Esophagus squamous epithelium (tissue), 5 donors: ENCODE measurements around the gene SHCBP1L. TPM values are rescaled to one million over a fixed set of nuclear protein-coding genes. Genes with fewer than 3 reads are reported as not detected.

Experiments
- DNase-seq: peaks from one replicate; lab custom pipeline; 2025; lab: John Stamatoyannopoulos, UW
- H3K27ac ChIP-seq, 4 donors: fragments of 200-600 bp; sonication (generic); one replicate each; pipeline ENCODE4 v1.5.1; 2016 to 2019; ENCODE audit warnings: mild to moderate bottlenecking in 1 of 4
- H3K27me3 ChIP-seq, 4 donors: fragments of 200-600 bp; sonication (generic); 1 replicate in 3 of 4; 2 replicates in 1 of 4; pipeline versions ENCODE4 v1.5.1 to v1.6.0; 2017 to 2021; ENCODE audit warnings: antibody characterized with exemption in 1 of 4
- H3K36me3 ChIP-seq, 3 donors: fragments of 200-600 bp; sonication (generic); one replicate each; pipeline ENCODE4 v1.5.1; 2016 to 2019
- H3K4me1 ChIP-seq, 3 donors: fragments of 200-600 bp; sonication (generic); one replicate each; pipeline ENCODE4 v1.5.1; 2017 to 2019
- H3K4me3 ChIP-seq, 4 donors: fragments of 200-600 bp; sonication (generic); 1 replicate in 3 of 4; 2 replicates in 1 of 4; pipeline ENCODE4 v1.5.1; 2016 to 2019; ENCODE audit warnings: mild to moderate bottlenecking in 2 of 4, moderate library complexity in 1 of 4
- H3K9me3 ChIP-seq, 3 donors: fragments of 200-600 bp; sonication (generic); one replicate each; pipeline ENCODE4 v1.5.1; 2016 to 2019
- CTCF ChIP-seq, 6 experiments: fragments of 450-650 bp in 4 of 6; fragments of 200-600 bp in 2 of 6; sonication (generic) in 2 of 6; IDR thresholded peaks; one replicate each; pipeline ENCODE4 v1.5.1; 2016 to 2019; ENCODE audit warnings: antibody characterized with exemption in 6 of 6, mild to moderate bottlenecking in 4 of 6, moderate library complexity in 4 of 6
- POLR2A ChIP-seq, 4 donors: fragments of 450-650 bp; IDR thresholded peaks; one replicate each; pipeline ENCODE4 v1.6.1; 2017; ENCODE audit warnings: antibody characterized with exemption in 4 of 4, mild to moderate bottlenecking in 4 of 4, moderate library complexity in 3 of 4
- WGBS, 2 donors: methylation state at CpG; one replicate each; pipeline ENCODE4 v1.1.5; 2018; 5-methylcytosine and 5-hydroxymethylcytosine counted together
- intact Hi-C: fragments of 100-400 bp; cut with DNase I; formaldehyde crosslinking; loops from one replicate; pipeline ENCODE4 v1.15.0; 2022
- total RNA-seq, 4 donors: library from RNA; depleted of rRNA; stranded (reverse); fragments of >200 nt; gene quantifications; one replicate each; pipeline ENCODE4 v1.1.0, GENCODE V29; 2016
- donor health status: DM: yes; HTN: yes; CAD: no.

SHCBP1L gene
- total RNA-seq, 4 donors from 2014 or later: 0.40 TPM; not detected in 3

- H3K27me3 ChIP-seq: no peaks in the 10 kb centered on the region
- H3K9me3 ChIP-seq: no peaks in the 10 kb centered on the region
- 61 to 65% methylated on average over 4 of the region's 4 CpGs for WGBS, 2 donors
- H3K36me3 ChIP-seq: no peaks in the 10 kb centered on the region
- DNase-seq: no peak
- intact Hi-C loops: no loop called here
- no peak overlapping the region for H3K27ac ChIP-seq
- TF ChIP-seq CTCF (IDR thresholded peaks at IDR 0.05) (no peak), POLR2A (IDR thresholded peaks at IDR 0.05) (no peak)
- H3K4me3 ChIP-seq: no peak overlapping the region
- H3K4me1 ChIP-seq: peaks cover 0 to under 1% (median 0%) of the 10 kb centered on the region in 3 donors
Observed at GRCh38 chr1:182995894-182996293, 42.9 kb upstream of the SHCBP1L start.

- TF ChIP-seq CTCF (IDR thresholded peaks at IDR 0.05) (no peak), POLR2A (IDR thresholded peaks at IDR 0.05) (no peak)
- H3K4me3 ChIP-seq: no peak overlapping the region
- no peak for DNase-seq
- intact Hi-C loops: no loop called here
- peaks cover 0 to 4% (median 0%) of the 10 kb centered on the region in 3 donors for H3K4me1 ChIP-seq
- no peaks in the 10 kb centered on the region for H3K9me3 ChIP-seq
- no peaks in the 10 kb centered on the region for H3K27me3 ChIP-seq
- H3K27ac ChIP-seq: no peak overlapping the region
- no peaks in the 10 kb centered on the region for H3K36me3 ChIP-seq
Observed at GRCh38 chr1:182993746-182994145, 40.8 kb upstream of the SHCBP1L start.

GRCh38 chr1:182990413-182991144 lies 37.6 kb upstream of the SHCBP1L start:
- Histone ChIP-seq H3K9me3 (no peaks in the 10 kb centered on the region), H3K36me3 (no peaks in the 10 kb centered on the region), H3K4me1 (peaks cover 0 to 4% (median 0%) of the 10 kb centered on the region in 3 donors), H3K27me3 (no peaks in the 10 kb centered on the region), H3K27ac (no peak overlapping the region), H3K4me3 (no peak overlapping the region)
- no peak for TF ChIP-seq CTCF (IDR thresholded peaks at IDR 0.05)
- TF ChIP-seq POLR2A (IDR thresholded peaks at IDR 0.05): no peak
- 72 to 84% methylated on average over 6 to 7 of the region's 7 CpGs for WGBS, 2 donors
- intact Hi-C loops: no loop called here
- DNase-seq: no peak

GRCh38 chr1:182985876-182986275 lies 32.9 kb upstream of the SHCBP1L start:
- WGBS, 2 donors: 81 to 85% methylated on average over 1 of the region's 1 CpG
- H3K9me3 ChIP-seq: no peaks in the 10 kb centered on the region
- H3K4me3 ChIP-seq: no peak overlapping the region
- no peak for DNase-seq
- TF ChIP-seq POLR2A (IDR thresholded peaks at IDR 0.05) (no peak), CTCF (IDR thresholded peaks at IDR 0.05) (no peak)
- no peaks in the 10 kb centered on the region for H3K27me3 ChIP-seq
- intact Hi-C loops: no loop called here
- peaks cover 0 to 4% (median 0%) of the 10 kb centered on the region in 3 donors for H3K4me1 ChIP-seq
- no peaks in the 10 kb centered on the region for H3K36me3 ChIP-seq
- H3K27ac ChIP-seq: no peak overlapping the region

GRCh38 chr1:182984621-182985020 lies 31.7 kb upstream of the SHCBP1L start:
- Histone ChIP-seq H3K36me3 (no peaks in the 10 kb centered on the region), H3K4me3 (no peak overlapping the region), H3K27me3 (no peaks in the 10 kb centered on the region), H3K27ac (no peak overlapping the region), H3K9me3 (no peaks in the 10 kb centered on the region), H3K4me1 (no peaks in the 10 kb centered on the region)
- no peak for TF ChIP-seq POLR2A (IDR thresholded peaks at IDR 0.05)
- TF ChIP-seq CTCF (IDR thresholded peaks at IDR 0.05): no peak
- intact Hi-C loops: no loop called here
- 100% methylated on average over 1 of the region's 1 CpG for WGBS, 2 donors
- DNase-seq: no peak
